Nephron (organoid): Measurements from ENCODE around the gene PAK1.
A peak's percentile ranks its signal among the peaks of the same experiment; 100 is the strongest.

Experiments
- H3K27ac Mint-ChIP-seq, 3 experiments: 2 replicates each; pipeline ENCODE4 v1.8.0; 2020; ENCODE audit warnings: mixed read lengths in 3 of 3, mild to moderate bottlenecking in 2 of 3, moderate library complexity in 1 of 3
- H3K27me3 Mint-ChIP-seq: 2 replicates; pipeline ENCODE4 v1.8.0; 2021; ENCODE audit warnings: low read depth, mild to moderate bottlenecking, moderate library complexity, mixed read lengths
- H3K36me3 Mint-ChIP-seq: 2 replicates; pipeline ENCODE4 v1.8.0; 2020; ENCODE audit warnings: low read depth, mixed read lengths
- H3K4me1 Mint-ChIP-seq: 2 replicates; pipeline ENCODE4 v1.8.0; 2020; ENCODE audit warnings: mixed read lengths
- H3K4me3 Mint-ChIP-seq, 3 experiments: 2 replicates each; pipeline ENCODE4 v1.8.0; 2020; ENCODE audit warnings: mild to moderate bottlenecking in 3 of 3, mixed read lengths in 3 of 3, moderate library complexity in 2 of 3
- H3K9me3 Mint-ChIP-seq: 2 replicates; pipeline ENCODE4 v1.8.0; 2020; ENCODE audit warnings: mixed read lengths
- TF ChIP-seq, protein P1 (sequence below), 3 experiments: fragments of 200-600 bp; sonication (generic); IDR thresholded peaks; one replicate each; pipeline ENCODE4 v1.5.0; 2021; ENCODE audit warnings: antibody characterized with exemption in 3 of 3; ENCODE audit not compliant: unreplicated experiment in 3 of 3

Gene PAK1

DNA sequence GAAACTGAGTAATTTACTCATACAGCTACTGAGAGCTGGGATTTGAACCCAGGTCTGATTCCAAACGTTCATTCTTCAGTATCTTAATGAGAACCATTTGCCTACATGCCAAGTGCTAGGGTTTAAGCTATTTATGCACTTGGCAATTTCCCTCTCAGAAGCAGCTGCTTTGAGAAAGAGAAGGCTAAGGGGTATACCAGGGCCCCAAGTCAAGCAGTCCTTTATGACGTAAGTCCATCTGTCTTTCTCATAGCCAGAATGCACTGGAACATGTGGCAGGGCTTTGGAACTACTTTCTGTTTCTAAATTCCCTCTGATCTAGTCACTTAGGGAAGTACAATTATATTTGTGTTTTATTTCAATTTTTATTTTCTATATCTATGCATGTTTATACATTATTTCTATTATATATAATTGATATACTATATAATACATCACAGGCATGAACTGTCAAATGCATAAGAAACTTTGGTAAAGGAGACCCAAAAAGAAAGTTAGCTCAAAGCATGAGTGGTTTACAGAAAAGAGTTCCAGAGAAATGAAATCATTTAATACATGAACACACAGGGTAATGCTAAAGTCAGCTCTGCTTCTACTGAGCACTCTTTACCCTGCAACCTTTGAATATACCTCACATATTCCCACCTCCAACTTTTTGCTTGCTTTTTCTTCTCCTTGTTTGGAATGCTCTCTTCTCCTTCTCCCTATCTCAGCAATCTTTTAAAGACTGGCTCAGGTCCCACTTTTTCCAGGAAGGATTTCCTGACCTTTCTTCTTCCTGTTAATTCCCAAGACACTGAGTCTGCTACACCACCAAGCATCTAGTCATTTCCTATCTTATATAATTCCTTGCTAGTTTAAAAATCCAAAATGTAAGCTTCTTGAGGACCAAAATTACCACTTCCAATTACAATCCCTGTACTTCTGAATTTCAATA is 91.9 kb downstream of the PAK1 start:
- H3K9me3 Mint-ChIP-seq: peaks cover 2% of the 10 kb centered on the region
- peaks cover 44% of the 10 kb centered on the region for H3K4me1 Mint-ChIP-seq
- no peak overlapping the region for H3K4me3 Mint-ChIP-seq
- H3K27me3 Mint-ChIP-seq: no peaks in the 10 kb centered on the region
- TF ChIP-seq, protein P1, sequence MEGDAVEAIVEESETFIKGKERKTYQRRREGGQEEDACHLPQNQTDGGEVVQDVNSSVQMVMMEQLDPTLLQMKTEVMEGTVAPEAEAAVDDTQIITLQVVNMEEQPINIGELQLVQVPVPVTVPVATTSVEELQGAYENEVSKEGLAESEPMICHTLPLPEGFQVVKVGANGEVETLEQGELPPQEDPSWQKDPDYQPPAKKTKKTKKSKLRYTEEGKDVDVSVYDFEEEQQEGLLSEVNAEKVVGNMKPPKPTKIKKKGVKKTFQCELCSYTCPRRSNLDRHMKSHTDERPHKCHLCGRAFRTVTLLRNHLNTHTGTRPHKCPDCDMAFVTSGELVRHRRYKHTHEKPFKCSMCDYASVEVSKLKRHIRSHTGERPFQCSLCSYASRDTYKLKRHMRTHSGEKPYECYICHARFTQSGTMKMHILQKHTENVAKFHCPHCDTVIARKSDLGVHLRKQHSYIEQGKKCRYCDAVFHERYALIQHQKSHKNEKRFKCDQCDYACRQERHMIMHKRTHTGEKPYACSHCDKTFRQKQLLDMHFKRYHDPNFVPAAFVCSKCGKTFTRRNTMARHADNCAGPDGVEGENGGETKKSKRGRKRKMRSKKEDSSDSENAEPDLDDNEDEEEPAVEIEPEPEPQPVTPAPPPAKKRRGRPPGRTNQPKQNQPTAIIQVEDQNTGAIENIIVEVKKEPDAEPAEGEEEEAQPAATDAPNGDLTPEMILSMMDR (IDR thresholded peaks at IDR 0.05; ENCODE audit: unreplicated experiment in 3 of 3): no peak
- H3K36me3 Mint-ChIP-seq: peaks cover 43% of the 10 kb centered on the region
- H3K27ac Mint-ChIP-seq: peak overlapping the region; percentile 63 to 83 (median 69)

DNA sequence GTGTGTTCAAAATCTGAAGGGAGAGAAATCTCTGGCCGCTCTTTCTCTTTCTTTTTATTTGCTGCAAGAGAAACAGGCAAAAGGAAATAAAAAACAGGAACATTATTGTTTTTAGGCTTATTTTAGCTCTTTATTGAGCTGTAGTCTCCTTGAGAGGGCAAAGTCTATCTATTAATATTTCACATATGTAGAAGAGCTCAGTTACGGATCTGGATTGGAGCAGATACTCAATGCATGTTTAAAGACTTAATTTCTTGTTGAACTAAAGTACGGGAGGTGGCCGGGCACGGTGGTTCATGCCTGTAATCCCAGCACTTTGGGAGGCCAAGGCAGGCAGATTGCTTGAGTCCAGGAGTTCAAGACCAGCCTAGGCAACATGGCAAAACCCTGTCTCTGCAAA is 94.0 kb downstream of the PAK1 start:
- Mint-ChIP-seq H3K36me3 (peaks cover 48% of the 10 kb centered on the region), H3K4me3 (no peak overlapping the region), H3K27ac (peak overlapping the region in 2 of 3 experiments; percentile 5 to 21), H3K27me3 (no peaks in the 10 kb centered on the region), H3K4me1 (peaks cover 33% of the 10 kb centered on the region), H3K9me3 (peaks cover 2% of the 10 kb centered on the region)
- TF ChIP-seq, protein P1 (IDR thresholded peaks at IDR 0.05; ENCODE audit: unreplicated experiment in 3 of 3): no peak

DNA sequence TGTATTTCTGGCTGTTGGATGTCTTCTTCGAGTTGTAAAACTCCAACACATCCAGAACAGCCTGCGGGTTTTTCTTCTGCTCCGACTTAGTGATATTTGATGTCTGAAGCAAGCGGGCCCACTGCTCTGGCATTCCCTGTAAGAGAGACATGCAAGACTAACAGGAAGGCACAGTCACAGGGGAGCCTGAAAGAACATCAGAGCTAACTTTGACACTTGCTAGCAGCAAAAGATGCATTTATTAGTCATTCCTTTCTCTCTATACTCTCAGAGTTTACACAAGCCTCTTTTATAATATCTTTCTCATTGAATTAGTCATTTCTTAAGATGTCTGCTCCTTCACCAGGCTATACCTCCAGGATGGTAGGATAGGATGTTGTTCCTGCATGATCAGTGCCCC is 94.6 kb downstream of the PAK1 start:
- Mint-ChIP-seq H3K4me1 (peaks cover 33% of the 10 kb centered on the region), H3K4me3 (no peak overlapping the region), H3K27ac (no peak overlapping the region), H3K27me3 (no peaks in the 10 kb centered on the region), H3K36me3 (peaks cover 45% of the 10 kb centered on the region), H3K9me3 (no peaks in the 10 kb centered on the region)
- TF ChIP-seq, protein P1 (IDR thresholded peaks at IDR 0.05; ENCODE audit: unreplicated experiment in 3 of 3): no peak

GRCh38 chr11:77377734-77378133 is 96.2 kb downstream of the PAK1 start:
- Mint-ChIP-seq H3K36me3 (peaks cover 39% of the 10 kb centered on the region), H3K4me3 (no peak overlapping the region), H3K4me1 (peaks cover 29% of the 10 kb centered on the region), H3K27me3 (no peaks in the 10 kb centered on the region), H3K27ac (no peak overlapping the region), H3K9me3 (no peaks in the 10 kb centered on the region)
- TF ChIP-seq, protein P1 (IDR thresholded peaks at IDR 0.05; ENCODE audit: unreplicated experiment in 3 of 3): no peak

DNA sequence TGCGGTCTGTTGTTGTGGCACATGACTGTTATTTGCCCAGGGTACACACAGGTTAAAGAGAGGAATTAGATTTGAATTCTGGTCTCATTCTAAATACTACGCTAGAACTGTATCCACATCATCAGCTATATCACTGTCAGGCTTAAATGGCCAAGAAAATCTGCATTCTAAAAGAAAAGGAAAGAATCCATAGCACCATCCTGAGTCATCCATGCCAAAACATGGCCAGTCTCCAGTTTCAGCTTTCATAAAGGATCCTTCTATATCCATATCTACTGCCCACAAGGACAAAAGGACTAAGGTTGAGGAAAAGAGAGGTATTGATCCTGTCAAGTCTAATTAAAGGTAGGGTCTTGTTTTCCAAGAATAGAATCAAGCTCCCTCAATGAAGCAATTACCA is 98.8 kb downstream of the PAK1 start:
- no peak overlapping the region for H3K4me3 Mint-ChIP-seq
- TF ChIP-seq, protein P1 (IDR thresholded peaks at IDR 0.05; ENCODE audit: unreplicated experiment in 3 of 3): no peak
- no peak overlapping the region for H3K27ac Mint-ChIP-seq
- peaks cover 8% of the 10 kb centered on the region for H3K4me1 Mint-ChIP-seq
- no peaks in the 10 kb centered on the region for H3K9me3 Mint-ChIP-seq
- no peaks in the 10 kb centered on the region for H3K27me3 Mint-ChIP-seq
- peaks cover 46% of the 10 kb centered on the region for H3K36me3 Mint-ChIP-seq

DNA sequence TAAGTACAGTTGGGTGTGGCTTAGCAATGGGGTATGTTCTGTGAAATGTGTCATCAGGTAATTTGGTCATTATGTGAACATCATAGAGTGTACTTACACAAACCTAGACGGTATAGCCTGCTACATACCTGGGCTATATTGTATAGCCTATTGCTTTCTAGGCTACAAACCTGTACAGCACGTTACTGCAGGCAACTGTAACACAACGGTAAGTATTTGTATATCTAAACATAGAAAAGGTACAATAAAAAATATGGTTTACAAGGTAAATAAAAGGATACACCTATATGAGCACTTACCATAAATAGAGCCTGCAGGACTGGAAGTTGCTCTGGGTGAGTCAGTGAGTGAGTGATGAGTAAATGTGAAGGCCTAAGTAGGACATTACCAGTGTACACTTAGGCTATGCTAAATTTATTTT is 99.3 kb downstream of the PAK1 start:
- Mint-ChIP-seq H3K27me3 (no peaks in the 10 kb centered on the region), H3K4me1 (peaks cover 3% of the 10 kb centered on the region), H3K4me3 (no peak overlapping the region), H3K36me3 (peaks cover 51% of the 10 kb centered on the region), H3K9me3 (peaks cover 4% of the 10 kb centered on the region), H3K27ac (no peak overlapping the region)
- TF ChIP-seq, protein P1 (IDR thresholded peaks at IDR 0.05; ENCODE audit: unreplicated experiment in 3 of 3): no peak
